Measurements from ENCODE around the gene PSMA8. TPM values are rescaled to one million over a fixed set of nuclear protein-coding genes. Genes with fewer than 3 reads are reported as not detected.
A peak's percentile ranks its signal among the peaks of the same experiment; 100 is the strongest.
"Not testable (repeated sequence)": the region's sequence is repeated elsewhere in the genome, so short reads cannot be mapped to it uniquely, and the experiment has no call there.

PSMA8 gene
- total and polyA plus RNA-seq, 7 donors = 0.29 TPM; not detected in 6

DNA sequence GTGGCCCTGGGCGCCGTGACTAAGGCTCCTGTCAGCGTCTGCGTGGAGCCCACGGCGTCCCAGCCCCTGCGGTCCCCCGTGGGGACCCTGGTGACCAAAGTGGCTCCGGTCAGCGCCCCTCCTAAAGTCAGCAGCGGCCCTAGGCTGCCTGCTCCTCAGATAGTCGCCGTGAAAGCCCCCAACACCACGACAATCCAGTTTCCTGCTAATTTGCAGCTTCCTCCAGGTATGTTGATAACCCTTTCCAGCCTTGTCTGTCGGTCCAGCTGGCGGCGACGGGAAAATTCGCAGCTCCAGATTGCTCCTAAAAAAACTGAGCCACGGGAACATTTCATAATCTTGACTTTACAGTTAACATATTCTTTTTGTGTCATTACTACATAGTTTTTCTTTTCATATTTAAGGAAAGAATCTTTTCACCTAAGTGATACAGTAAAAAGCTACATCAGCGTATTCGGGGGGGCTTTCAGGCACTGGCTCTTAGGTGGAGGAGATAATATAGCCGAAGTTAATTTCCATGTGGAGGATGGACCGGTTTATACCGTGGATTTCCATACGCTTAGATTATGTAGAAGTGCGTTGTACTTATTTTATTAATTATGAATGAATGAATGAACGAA, 93.5 kb downstream of the PSMA8 start:
- H3K4me3 ChIP-seq = peak overlapping the region; percentile 71 to 99 (median 88)
- H3K9me3 ChIP-seq = no peaks in the 10 kb centered on the region
- H3K27ac ChIP-seq = peak overlapping the region; percentile 77 to 86 (median 83)
- intact Hi-C loops (cut with DNase I) = no loop called here
- peak; percentile 62 for DNase-seq
- TF ChIP-seq POLR2A (IDR thresholded peaks at IDR 0.05) = no peak
- TF ChIP-seq, protein P1, sequence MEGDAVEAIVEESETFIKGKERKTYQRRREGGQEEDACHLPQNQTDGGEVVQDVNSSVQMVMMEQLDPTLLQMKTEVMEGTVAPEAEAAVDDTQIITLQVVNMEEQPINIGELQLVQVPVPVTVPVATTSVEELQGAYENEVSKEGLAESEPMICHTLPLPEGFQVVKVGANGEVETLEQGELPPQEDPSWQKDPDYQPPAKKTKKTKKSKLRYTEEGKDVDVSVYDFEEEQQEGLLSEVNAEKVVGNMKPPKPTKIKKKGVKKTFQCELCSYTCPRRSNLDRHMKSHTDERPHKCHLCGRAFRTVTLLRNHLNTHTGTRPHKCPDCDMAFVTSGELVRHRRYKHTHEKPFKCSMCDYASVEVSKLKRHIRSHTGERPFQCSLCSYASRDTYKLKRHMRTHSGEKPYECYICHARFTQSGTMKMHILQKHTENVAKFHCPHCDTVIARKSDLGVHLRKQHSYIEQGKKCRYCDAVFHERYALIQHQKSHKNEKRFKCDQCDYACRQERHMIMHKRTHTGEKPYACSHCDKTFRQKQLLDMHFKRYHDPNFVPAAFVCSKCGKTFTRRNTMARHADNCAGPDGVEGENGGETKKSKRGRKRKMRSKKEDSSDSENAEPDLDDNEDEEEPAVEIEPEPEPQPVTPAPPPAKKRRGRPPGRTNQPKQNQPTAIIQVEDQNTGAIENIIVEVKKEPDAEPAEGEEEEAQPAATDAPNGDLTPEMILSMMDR (IDR thresholded peaks at IDR 0.05) = no peak
- TF ChIP-seq EP300 (IDR thresholded peaks at IDR 0.05) = no peak
- no peak for TF ChIP-seq POLR2AphosphoS5 (IDR thresholded peaks at IDR 0.05)
- H3K27me3 ChIP-seq = no peaks in the 10 kb centered on the region
- no peaks in the 10 kb centered on the region for H3K36me3 ChIP-seq
- 8 to 15% methylated on average over 28 of the region's 28 CpGs for WGBS, 2 donors
- peaks cover 0 to 28% (median 18%) of the 10 kb centered on the region in 4 donors for H3K4me1 ChIP-seq

DNA sequence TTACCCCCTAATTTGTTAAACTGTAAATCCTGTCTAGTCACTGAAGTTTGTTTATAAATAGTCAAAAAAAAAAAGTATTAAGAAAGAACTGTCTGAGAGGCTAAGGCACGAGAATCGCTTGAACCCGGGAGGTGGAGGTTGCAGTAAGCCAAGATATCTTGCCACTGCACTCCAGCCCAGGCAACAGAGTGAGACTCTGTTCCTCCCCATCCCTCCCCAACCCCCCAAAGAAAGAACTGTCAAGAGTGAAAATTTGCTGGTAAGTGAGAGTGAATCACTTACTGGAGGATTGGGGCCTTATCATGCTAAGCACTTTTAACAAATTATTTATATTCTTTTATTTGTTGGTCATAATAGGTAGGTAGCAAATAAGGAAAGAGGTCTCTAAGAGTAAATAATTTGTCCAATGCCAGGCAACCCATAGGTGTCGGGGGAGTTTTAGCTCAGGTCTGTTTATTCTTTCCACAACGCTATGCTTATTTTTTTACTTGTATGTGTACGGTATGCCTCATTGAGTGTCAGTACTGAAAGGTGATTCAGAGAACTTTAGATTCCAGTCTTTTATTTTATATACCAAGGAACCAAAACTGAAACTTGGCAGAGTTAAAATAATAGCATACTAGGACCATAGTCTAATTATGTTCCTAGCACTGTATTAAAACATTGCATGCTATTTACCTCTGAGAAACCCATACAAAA, 95.0 kb downstream of the PSMA8 start:
- 69 to 79% methylated on average over 6 of the region's 6 CpGs for WGBS, 2 donors
- intact Hi-C loops (cut with DNase I) = no loop called here

DNA sequence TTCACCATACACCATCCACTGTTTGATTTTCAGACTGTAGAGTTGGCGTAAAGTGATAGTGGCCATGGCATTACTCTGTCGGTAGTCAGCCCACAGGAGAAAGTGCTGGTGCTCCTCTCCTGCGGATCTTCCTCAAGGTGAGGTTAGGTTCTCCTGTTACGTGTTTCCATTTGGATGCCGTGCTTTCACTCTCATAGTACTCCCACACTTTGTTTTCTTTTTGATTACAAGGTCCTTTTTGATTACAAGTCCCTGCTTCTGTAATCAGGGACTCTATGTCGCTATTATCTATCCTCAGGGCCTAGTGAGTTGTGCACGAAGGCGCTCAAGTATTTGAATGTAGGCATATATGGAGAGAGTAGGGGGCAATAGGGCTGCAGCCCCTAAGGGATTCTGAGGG, 96.8 kb downstream of the PSMA8 start:
- Histone ChIP-seq H3K36me3 (no peaks in the 10 kb centered on the region), H3K4me3 (no peak overlapping the region), H3K27ac (no peak overlapping the region), H3K27me3 (no peaks in the 10 kb centered on the region), H3K9me3 (no peaks in the 10 kb centered on the region), H3K4me1 (peaks cover 0 to 27% (median 17%) of the 10 kb centered on the region in 4 donors)
- intact Hi-C loops (cut with DNase I) = no loop called here
- WGBS, 2 donors = 96 to 97% methylated on average over 8 of the region's 8 CpGs
- no peak for TF ChIP-seq POLR2AphosphoS5 (IDR thresholded peaks at IDR 0.05)
- TF ChIP-seq POLR2A (IDR thresholded peaks at IDR 0.05) = no peak
- TF ChIP-seq, protein P1 (IDR thresholded peaks at IDR 0.05) = no peak
- no peak for DNase-seq

More for the DNA sequence above, 95.0 kb downstream of the PSMA8 start:
- Histone ChIP-seq H3K36me3 (no peaks in the 10 kb centered on the region), H3K4me1 (peaks cover 0 to 28% (median 18%) of the 10 kb centered on the region in 4 donors), H3K4me3 (no peak overlapping the region), H3K27me3 (no peaks in the 10 kb centered on the region), H3K27ac (no peak overlapping the region), H3K9me3 (no peaks in the 10 kb centered on the region)
- no peak for DNase-seq
- TF ChIP-seq EP300 (IDR thresholded peaks at IDR 0.05) (no peak), POLR2A (IDR thresholded peaks at IDR 0.05) (no peak), POLR2AphosphoS5 (IDR thresholded peaks at IDR 0.05) (no peak)
- TF ChIP-seq, protein P1 (IDR thresholded peaks at IDR 0.05) = no peak

DNA sequence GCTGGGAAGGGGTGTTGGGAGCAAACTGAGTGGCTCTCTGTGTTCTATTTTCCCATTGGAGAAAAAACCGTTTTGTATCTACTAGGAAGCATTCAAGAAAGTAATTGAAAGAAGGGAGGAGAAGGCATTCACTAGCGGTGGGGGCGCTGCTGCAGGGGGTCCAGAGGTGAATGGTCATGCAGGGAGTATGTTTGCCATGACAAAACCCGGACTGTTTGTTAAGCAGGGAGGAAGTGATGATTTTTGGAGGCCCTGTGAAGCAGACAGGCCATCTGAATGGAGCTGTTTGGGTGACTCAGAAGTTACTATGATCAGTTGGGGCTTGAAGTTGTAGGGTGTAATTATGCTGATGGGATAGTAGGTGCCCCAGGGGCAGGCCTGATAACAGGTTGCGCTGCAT, 99.5 kb downstream of the PSMA8 start:
- TF ChIP-seq, protein P1 (IDR thresholded peaks at IDR 0.05) = no peak
- TF ChIP-seq EP300 (IDR thresholded peaks at IDR 0.05) (no peak), POLR2A (IDR thresholded peaks at IDR 0.05) (no peak), POLR2AphosphoS5 (IDR thresholded peaks at IDR 0.05) (no peak)
- intact Hi-C loops (cut with DNase I) = no loop called here
- no peak for DNase-seq
- H3K36me3 ChIP-seq = no peaks in the 10 kb centered on the region
- WGBS, 2 donors = 85 to 90% methylated on average over 5 of the region's 5 CpGs
- no peak overlapping the region for H3K4me3 ChIP-seq
- H3K4me1 ChIP-seq = peaks cover 0 to 10% (median 3%) of the 10 kb centered on the region in 4 donors
- no peaks in the 10 kb centered on the region for H3K9me3 ChIP-seq
- no peaks in the 10 kb centered on the region for H3K27me3 ChIP-seq
- no peak overlapping the region for H3K27ac ChIP-seq

DNA sequence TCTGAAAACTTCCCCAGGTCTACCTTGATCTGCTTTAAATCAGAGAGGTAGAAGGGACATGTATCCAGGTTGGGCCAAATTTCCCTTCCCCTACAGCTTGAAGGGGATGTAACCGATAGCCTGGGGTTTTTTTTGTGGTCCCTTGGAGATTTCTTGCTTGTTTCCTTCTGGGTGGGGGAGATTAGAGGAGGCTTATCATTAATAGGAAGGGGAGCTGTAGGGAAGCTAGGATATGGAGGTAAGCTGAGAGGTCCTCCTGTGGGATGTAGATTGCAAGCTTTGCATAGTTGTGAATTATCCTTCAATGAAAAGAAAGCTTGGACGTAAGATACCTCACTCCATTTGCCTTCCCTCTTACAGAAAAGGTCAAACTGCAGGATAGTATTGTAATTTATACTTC, 103.7 kb downstream of the PSMA8 start:
- WGBS, 2 donors = 97 to 98% methylated on average over 2 of the region's 2 CpGs
- H3K36me3 ChIP-seq; H3K4me1 ChIP-seq; H3K27ac ChIP-seq; H3K27me3 ChIP-seq; intact Hi-C loops (cut with DNase I); H3K9me3 ChIP-seq; H3K4me3 ChIP-seq; DNase-seq: not testable (repeated sequence)

DNA sequence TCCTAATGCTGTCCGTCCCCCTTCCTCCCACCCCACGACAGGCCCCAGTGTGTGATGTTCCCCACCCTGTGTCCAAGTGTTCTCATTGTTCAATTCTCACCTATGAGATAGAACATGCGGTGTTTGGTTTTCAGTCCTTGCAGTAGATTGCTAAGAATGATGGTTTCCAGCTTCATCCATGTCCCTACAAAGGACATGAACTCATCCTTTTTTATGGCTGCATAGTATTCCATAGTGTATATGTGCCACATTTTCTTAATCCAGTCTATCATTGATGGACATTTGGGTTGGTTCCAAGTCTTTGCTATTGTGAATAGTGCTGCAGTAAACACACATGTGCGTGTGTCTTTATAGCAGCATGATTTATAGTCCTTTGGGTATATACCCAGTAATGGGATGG, 105.0 kb downstream of the PSMA8 start:
- H3K9me3 ChIP-seq; DNase-seq; H3K36me3 ChIP-seq; intact Hi-C loops (cut with DNase I); H3K27me3 ChIP-seq; H3K4me3 ChIP-seq; H3K27ac ChIP-seq; H3K4me1 ChIP-seq: not testable (repeated sequence)
- 95 to 96% methylated on average over 4 of the region's 4 CpGs for WGBS, 2 donors

DNA sequence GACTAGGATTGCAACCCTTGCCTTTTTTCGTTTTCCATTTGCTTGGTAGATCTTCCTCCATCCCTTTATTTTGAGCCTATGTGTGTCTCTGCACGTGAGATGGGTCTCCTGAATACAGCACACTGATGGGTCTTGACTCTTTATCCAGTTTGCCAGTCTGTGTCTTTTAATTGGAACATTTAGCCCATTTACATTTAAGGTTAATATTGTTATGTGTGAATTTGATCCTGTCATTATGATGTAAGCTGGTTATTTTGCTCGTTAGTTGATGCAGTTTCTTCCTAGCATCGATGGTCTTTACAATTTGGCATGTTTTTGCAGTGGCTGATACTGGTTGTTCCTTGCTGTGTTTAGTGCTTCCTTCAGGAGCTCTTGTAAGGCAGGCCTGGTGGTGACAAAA, 108.7 kb downstream of the PSMA8 start:
- H3K4me3 ChIP-seq; H3K27me3 ChIP-seq; intact Hi-C loops (cut with DNase I); H3K4me1 ChIP-seq; H3K9me3 ChIP-seq; H3K36me3 ChIP-seq; H3K27ac ChIP-seq; DNase-seq: not testable (repeated sequence)
- 92 to 95% methylated on average over 3 of the region's 4 CpGs for WGBS, 2 donors

Data from sigmoid colon (tissue), 7 donors.